ENCODE results near the gene ZNF785.
A peak's percentile ranks its signal among the peaks of the same experiment; 100 is the strongest.
"Not testable (repeated sequence)": the region's sequence is repeated elsewhere in the genome, so short reads cannot be mapped to it uniquely, and the experiment has no call there.

ZNF785 gene

DNA sequence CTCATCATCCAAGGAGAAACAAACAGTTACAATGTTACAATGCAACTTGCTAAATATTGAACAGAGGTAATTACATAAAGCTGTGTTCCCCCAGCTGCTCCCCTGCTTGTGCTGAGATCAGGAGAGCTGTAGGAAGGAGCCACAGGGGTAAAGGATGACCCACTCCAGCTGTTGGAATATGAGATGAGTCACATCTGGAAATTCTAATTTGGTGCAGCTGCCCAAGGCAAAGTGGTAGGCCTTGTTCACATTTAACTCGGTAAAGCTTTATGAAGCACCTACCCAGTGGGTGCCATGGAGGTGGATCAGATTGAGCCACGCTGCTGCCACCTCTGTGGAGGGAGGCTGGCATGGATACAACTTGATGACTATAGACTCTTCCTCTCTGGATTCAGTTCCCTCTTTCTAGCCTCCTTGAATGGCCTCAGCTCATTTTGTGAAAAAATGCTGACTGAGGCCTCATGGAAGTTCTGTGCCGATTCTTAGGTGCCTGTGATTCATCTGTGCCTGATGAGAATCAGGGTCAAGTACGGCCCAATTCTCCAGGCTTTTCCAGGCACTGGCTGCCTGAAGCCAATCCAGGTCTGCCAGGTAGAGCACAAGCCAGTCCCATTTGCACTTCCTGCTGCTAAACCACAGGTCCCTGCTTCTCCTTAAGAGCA is 17.2 kb upstream of the ZNF785 start:
- no peak for DNase-seq (ENCODE audit: low read depth)

GRCh38 chr16:30601966-30602365 is 16.5 kb upstream of the ZNF785 start:
- DNase-seq (ENCODE audit: low read depth) = no peak

DNA sequence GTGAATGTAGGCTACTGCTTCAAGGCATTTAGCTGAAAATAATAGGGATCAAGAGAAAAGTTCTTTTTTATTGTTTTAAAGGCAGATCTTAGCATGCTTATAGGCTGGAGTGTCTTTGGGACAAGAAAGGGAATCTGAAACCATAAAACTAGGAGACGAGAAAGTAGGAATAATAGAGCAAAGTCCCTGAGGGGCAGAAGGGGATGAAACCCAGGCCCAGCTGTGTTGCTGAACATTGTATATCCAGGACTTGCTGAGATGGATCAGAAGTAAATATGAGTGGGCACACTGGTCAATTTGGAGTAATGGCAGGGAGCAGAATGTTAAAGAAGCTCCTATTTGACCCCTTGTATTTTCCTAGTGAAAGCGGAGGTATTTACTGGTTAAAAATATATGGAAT is 15.4 kb upstream of the ZNF785 start:
- DNase-seq (ENCODE audit: low read depth) = no peak

DNA sequence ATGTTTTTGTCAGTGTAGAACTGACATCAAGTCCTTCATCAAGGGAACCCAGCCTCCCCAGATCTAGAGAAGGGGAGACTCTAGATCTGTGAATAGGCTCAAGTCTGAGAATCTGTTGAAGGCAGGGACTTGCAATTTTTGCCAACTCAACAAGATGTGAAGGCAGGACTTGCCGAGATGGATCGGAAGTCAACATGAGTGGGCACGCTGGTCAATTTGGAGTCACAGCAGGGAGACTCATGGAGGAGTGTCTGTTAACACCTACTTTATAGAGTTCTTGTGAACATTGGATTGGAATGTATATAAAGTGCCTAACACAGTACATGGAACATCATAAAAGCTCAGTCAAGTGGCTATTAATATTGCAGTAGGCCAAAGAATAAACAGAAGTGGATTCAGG is 14.7 kb upstream of the ZNF785 start:
- DNase-seq (ENCODE audit: low read depth) = no peak

GRCh38 chr16:30592871-30593270 is 7.4 kb upstream of the ZNF785 start:
- DNase-seq (ENCODE audit: low read depth) = no peak

GRCh38 chr16:30590869-30591268 is 5.4 kb upstream of the ZNF785 start:
- DNase-seq (ENCODE audit: low read depth) = not testable (repeated sequence)

GRCh38 chr16:30589582-30589981 is 4.1 kb upstream of the ZNF785 start:
- DNase-seq (ENCODE audit: low read depth) = not testable (repeated sequence)

GRCh38 chr16:30588651-30589050 is 3.2 kb upstream of the ZNF785 start:
- no peak for DNase-seq (ENCODE audit: low read depth)

DNA sequence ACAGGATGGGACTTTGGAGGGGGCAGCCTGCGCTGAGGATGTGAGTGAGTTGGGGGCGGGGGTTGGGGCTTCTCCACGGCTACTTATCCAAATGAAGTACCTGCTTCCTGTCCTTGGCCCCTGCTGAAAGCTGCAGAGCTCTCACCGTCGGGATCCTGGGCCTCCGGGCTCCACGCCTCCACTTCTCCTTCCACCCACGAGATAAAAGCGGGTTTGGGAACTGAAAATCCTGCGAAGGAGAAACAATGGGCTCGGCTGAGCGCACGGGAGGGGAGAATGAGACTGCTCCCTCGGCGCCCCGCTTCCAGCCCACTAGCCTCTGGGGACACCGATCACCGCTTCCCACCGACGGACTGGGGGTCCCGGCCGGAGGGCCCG is 486 bp downstream of the ZNF785 start:
- no peak for DNase-seq (ENCODE audit: low read depth)

DNA sequence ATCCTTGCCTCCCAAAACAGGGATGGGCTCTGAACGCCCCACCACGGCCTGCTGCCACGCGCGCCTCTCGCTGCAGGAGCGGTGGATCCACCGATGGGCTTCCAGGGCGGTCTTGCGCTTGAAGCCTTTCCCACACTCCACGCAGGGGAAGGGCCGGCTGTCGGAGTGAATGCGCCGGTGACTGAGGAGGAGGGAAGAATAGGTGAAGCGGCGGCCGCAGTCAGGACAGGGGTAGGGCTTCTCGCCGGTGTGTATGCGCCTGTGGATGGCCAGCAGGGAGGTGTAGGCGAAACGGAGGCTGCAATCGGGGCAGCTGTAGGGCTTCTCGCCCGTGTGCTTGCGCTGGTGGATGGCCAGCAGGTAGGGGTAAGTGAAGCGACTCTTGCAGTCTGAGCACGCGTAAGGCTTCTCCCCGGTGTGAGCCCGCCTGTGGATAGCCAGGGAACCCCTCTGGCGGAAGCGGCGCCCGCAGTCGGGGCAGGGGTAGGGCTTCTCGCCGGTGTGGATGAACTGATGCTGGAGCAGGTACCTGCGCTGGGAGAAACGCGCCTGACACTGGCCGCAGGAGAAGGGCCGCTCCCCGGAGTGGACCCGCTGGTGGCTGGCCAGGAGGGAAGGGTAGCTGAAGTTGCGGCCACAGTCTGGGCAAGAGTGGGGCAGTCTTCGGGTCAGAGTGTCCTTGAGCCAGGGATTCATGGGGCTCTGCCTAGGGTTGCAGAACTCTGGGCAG is 2.7 kb downstream of the ZNF785 start:
- no peak for DNase-seq (ENCODE audit: low read depth)

GRCh38 chr16:30581457-30581856 is 4.0 kb downstream of the ZNF785 start:
- no peak for DNase-seq (ENCODE audit: low read depth)

GRCh38 chr16:30574678-30575077 is 10.8 kb downstream of the ZNF785 start:
- DNase-seq (ENCODE audit: low read depth) = no peak

DNA sequence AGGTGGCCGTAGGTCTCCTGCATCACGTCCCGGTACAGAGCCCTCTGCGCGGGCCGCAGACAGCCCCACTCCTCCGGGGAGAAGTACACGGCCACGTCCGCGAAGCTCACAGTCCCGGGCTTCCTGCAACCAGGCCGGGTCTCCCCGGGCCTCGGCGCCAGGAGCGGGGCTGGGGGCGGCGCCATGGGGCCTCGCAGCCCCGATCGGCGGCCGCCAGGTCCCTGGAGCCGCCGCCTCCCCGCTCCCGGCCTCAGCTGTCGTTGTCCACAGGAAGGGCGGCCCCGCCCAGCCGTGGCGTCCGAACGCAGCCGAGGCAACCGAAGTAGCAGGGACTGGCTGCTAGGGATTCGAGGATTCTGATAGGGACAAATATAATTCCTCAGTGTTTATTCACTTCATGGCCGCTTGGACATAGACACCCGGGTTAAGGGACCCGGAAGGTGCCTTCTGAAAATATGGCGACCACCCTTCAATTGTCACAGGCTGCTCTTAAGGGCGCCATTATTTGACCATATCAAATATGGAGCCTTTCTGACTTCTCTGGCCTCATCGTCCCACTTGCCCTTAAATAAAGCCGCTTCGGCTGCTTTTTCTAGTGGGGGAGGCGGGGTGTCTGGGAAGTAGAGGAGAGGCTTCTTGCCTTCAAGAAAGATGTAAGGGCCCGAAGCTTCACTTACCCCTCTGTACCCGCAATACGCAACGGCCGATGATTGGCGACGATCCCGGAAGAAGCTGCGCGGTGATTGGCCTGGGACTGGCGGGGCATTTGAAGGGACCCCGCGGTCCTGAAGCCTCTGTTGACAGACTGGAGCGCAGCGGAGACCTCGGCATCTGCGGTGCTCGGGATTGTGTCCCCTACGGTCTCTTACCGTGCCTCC is 13.8 kb downstream of the ZNF785 start, which contains the start of gene ZNF688:
Gene ZNF688 (minus strand): TSS at position 270 of the 878 bp plus-strand sequence. CDS start 85 bp downstream, at position 185.
- DNase-seq (ENCODE audit: low read depth) = peak; percentile 93

GRCh38 chr16:30570636-30571444 is 14.7 kb downstream of the ZNF785 start:
- DNase-seq (ENCODE audit: low read depth) = no peak

DNA sequence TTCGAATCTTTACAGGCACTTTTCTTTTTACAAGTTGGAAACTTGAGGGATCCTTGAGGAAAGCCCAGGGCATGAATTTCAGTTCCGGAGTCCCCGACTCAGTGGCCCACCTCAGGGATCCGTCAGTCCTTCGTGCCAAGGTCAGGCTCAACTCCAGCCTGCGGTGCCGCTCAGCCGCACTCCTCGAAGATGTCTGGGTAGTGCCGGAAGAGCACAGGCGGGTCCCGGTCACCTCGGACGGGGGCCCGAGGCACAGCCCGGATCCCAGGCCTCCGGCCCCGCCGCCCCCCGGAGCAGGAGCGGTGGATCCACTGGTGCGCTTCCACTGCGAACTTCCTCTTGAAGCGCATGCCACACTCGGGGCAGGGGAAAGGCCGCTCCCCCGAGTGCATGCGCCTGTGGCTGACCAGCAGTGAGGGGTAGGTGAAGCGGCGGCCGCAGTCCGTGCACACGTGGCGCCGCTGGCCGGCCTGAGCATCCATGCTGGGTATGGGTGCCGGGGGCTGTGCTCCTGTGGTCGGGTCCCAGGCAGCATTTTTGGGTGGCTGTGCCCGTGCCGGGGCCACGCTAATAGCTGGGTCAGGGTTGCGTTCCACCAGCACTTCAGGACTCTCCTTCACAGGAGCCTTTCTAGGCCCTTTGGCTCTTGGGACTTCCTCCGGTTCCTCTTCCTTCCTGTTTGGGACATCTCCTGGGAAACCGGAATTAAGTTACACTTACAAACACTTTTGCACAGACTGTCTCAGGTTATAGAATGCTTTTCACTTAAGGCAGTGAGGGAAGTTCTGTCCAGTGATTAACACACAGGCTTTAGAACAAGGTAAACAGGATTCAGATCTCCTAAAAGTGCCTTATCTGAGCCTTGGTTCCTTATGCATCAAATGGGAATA is 15.5 kb downstream of the ZNF785 start:
- DNase-seq (ENCODE audit: low read depth) = no peak

GRCh38 chr16:30569281-30569680 is 16.2 kb downstream of the ZNF785 start:
- DNase-seq (ENCODE audit: low read depth) = no peak

GRCh38 chr16:30567991-30568638 is 17.4 kb downstream of the ZNF785 start:
- peak; percentile 37 for DNase-seq (ENCODE audit: low read depth)

DNA sequence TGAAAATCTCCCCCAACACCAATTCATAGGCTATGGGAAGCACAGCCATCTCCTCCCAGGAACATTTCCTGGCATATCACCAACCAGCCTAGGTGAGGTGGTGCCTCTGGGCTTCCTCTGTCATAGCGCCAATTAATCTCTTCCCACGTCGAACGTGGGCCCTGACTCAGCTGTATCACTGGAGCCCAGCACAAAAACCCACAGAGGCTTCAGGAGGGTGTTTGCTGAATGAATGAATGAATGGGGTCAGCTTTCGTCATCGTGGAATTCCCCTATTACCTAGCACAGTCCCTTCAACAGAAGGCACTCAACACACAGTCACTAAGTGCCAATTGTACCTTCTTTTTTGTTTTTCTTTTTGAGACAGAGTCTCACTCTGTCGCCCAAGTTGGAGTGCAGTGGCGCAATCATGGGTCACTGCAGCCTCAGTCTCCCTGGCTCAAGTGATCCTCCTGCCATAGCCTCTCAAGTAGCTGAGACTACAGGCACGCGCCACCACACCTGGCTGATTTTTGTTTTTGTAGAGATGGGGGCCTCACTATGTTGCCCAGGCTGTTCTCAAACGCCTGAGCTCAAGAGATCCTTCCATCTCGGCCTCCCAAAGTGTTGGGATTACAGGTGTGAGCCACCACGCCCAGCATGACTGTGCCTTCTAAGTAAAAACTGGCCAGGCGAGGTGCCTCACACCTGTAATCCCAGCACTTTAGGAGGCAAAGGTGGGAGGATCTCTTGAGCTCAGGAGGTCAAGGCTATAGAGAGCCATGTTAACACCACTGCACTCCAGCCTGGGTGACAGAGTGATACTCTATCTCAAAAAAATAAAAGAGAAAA is 18.1 kb downstream of the ZNF785 start:
- DNase-seq (ENCODE audit: low read depth) = peak; percentile 53

- DNase-seq (ENCODE audit: low read depth) = no peak
These were observed 19.0 kb downstream of the ZNF785 start for GRCh38 chr16:30566531-30566930.

Data from T follicular helper cell (primary cell).